GM13977 (cell line): ENCODE results near the gene CTNND2.

Source experiments
- DNase-seq: peaks from one replicate; pipeline ENCODE4 v3.0.0; 2012; ENCODE audit warnings: low spot score
- CTCF ChIP-seq: IDR thresholded peaks from 2 replicates; pipeline ENCODE4 v1.5.1; 2012; ENCODE audit warnings: mild to moderate bottlenecking, control low read depth; ENCODE audit not compliant: insufficient read depth; ENCODE audit errors: extremely low read depth, missing control alignments
- in situ Hi-C: fragments of 300-500 bp; cut with MboI; formaldehyde crosslinking; loops from one replicate; pipeline ENCODE4 v1.12.0; 2022; ENCODE audit warnings: low sequenced_read_pairs, low pct_unique_long_range_greater_than_20kb, mixed read lengths, inconsistent platforms; ENCODE audit not compliant: unreplicated experiment

The CTNND2 gene

GRCh38 chr5:11564706-11565105, 339.5 kb downstream of the CTNND2 start:
- no peak for TF ChIP-seq CTCF
- in situ Hi-C loops, result no loop called here
- DNase-seq, result no peak

DNA sequence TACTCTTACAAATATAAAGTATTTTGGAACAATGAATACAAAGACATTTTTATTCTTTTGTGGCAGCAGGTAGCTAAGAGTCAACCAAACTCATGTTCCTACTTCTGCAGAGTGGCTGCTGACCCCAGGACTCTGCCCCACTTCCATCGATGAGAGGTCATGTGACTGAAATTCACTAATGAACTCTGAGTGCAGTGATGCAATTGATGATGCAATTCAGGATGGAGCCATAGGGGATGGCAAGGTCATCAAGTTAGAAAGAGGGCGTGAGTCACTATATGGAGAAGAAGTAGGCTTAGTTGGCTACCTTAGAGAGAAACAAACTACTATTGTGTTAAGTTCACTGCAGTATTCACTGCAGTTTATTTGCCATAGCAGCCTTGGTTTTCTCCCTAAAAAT, 340.4 kb downstream of the CTNND2 start:
- no peak for TF ChIP-seq CTCF
- in situ Hi-C loops, result no loop called here
- no peak for DNase-seq

DNA sequence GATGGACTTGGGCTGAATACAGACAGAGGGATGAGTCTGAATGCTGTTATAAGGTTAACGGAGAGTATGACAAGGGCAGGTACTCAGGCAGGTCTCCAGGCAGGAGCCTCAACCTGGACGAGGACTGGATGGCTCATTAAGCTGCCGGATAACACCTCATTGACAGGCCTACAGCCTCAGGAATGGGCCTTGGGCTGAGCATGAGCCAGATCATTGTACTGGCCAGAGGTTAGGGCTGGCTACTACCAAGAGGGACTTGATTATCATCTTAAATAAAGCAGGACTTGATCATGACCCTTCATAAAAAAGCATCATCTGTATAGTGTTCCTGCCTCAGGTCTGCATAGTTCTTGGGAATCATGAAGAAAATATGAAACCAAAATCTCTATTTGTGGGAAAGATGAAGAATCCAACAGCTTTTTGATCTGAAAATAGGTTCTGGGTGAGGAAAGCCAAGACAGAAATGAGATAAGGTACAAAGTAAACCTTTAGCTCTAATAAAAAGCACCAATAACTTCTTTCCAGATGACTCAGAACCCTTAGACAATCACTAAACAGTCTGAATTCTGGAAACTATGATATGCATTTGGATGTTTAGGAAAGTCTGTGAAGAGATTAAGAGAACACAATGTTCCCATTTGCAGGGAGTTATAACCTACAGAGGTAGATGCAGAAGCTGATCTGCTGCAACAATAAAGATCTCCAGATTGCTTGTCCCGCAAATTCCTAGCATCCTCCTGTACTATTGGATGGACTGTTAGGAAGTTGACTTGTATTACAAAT, 343.1 kb downstream of the CTNND2 start:
- TF ChIP-seq CTCF, result no peak
- in situ Hi-C loops, result no loop called here
- no peak for DNase-seq

DNA sequence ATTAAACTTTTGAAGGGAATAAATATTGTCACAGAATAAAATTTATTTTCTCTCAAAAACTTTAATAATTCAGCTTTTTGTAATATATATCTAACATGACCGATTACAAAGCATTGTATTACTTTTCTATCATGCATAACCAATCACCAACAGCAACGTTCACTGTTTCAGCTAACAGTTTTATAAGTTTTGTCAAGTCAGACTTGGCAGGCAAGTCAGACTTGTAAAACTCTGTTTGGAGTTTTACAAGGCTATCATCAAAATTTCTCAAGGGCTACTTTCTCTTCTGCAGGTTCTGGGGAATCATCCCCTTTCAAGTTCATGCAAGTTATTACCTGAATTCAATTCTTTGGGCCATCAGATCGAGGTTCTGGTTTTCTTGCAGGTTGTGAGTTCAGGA, 347.2 kb downstream of the CTNND2 start:
- in situ Hi-C loops, result no loop called here
- no peak for DNase-seq
- no peak for TF ChIP-seq CTCF

- in situ Hi-C loops, result no loop called here
- no peak for TF ChIP-seq CTCF
- no peak for DNase-seq
These were observed 349.1 kb downstream of the CTNND2 start for GRCh38 chr5:11555171-11555570.

DNA sequence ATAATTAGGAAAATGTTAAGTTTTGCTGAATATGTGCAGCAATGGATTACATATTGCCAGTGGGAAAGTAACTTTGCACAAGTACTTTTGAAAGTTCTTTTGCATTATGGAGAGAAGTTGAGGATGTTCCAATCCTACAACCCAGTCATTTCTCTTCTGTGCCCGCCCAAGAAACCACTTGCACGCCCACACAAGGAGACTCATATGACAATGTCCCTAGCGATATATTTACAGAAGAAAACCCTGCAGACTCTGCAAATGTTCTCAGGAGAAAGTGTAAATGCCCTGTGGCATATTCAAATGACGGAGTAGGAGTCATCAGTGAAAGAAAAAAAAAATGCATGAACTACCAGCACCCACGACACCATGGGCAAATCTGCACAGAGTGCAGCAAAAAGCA, 356.5 kb downstream of the CTNND2 start:
- in situ Hi-C loops, result no loop called here
- no peak for DNase-seq
- TF ChIP-seq CTCF, result no peak
